GM21737 (cell line): Measurements from ENCODE around the gene POLA1.

Source experiments
- ATAC-seq: cut with Tn5 transposase; IDR thresholded peaks from one replicate; pipeline ENCODE4 v1.9.1; 2021; ENCODE audit warnings: mild to moderate bottlenecking, moderate library complexity; ENCODE audit not compliant: unreplicated experiment

The POLA1 gene

GRCh38 chrX:24694825-24695224 is 1.1 kb downstream of the POLA1 start:
- no peak for ATAC-seq

DNA sequence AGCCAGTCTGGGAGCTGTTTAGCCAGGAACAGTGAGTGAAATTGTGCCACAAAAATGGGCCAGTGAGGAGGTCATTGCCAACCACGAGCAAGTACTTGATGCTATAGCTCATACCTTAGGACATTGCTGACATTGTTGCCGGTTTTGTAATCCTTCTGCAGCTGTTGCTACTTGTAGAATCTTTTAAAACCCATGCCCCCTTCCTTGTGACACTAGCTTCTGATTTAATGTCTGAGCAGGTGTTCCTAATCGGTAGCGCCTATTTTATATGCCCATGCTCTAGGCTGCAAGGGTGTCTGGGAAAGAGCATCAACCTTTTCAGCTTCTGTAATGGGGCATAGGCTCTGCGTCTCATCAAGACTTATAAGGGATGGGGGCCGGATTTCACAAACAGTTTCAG is 2.6 kb downstream of the POLA1 start:
- ATAC-seq: no peak

DNA sequence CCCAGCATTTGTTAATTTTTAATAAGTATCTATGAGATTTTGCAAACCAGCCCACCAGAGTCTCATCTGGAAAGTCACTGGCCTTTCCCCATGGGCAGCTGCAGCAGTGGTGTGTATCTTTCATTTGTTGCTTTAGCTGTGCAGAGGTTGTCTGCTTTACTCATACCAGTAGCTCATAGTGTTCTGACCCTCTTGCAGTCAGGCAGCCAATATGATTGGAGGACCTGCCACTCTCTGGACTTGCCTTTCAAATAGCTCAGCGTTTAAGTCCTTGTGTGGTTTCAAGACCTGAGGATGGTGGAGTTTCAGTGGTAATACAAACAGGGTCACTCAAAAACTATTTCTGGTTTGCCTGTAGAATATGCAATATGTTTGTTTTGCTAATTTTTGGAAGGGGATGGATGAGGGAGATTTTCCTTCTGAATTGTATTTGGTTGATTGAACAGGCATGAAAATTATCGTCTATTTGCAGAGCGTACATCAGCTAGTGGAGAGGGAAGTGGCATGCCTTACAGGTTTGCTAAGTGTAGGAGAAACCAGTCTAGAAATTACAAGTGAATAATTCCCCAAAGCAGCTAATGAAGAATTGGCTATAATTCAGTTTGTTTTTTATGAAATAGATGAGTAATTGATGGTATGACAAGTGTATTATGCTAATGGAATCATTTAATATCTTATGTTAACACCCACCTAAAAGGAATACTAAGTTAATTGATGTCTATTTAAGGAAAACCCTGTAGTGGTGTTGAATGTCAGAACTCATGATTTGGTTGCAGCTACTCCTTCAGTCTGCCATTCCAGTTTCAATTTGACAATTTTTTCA is 8.9 kb downstream of the POLA1 start:
- peak; percentile 98 for ATAC-seq

DNA sequence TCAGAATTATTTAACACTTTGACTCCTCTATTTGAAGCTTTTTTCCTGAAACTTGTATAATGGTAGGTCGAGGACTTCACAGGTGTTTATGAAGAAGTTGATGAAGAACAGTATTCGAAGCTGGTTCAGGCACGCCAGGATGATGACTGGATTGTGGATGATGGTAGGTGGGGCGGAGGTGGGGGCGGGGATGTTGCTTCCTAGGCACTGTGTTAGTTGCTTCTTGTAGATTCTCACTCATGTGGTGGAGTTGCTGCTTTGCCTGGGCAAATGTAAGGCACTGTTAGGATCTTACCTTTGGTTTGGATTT is 9.4 kb downstream of the POLA1 start:
- ATAC-seq: no peak

DNA sequence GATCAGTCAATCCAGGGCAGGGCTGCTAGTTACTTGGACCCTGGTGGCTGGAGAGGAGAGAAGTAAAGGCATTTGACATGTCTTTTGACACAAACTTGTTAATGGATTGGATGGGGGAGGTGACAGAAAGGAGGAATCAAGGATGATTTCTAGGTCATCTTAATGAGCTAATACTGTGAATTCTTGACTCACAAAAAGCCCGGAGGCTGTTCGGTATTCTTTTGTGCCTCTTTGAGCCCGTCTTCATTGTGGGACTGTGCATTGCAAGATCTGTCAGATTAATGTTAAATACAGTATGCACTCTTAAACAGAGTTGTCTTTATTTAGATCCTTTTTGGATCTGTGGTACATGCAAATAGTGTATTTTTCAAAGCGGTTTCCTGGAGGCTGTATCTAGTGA is 25.1 kb downstream of the POLA1 start:
- ATAC-seq: no peak

DNA sequence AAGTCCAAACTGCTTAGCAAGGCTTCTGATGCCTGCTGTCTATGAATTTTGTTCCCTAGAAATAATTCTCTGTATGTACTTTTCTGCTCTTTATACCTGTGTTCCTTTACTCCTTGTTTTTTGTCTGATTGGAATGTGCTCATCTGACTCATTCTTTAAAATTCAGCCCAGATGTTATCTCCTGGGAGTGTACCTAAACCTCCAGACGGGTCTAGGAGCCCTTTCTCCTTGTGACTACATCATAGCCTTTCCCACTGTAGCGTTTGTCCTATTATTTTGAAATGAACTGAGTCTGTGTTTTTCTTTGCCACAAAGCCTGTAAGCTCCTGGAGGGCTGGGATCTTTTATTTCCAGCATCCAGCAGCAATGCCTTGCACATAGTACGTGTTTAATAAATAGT is 26.3 kb downstream of the POLA1 start:
- no peak for ATAC-seq

DNA sequence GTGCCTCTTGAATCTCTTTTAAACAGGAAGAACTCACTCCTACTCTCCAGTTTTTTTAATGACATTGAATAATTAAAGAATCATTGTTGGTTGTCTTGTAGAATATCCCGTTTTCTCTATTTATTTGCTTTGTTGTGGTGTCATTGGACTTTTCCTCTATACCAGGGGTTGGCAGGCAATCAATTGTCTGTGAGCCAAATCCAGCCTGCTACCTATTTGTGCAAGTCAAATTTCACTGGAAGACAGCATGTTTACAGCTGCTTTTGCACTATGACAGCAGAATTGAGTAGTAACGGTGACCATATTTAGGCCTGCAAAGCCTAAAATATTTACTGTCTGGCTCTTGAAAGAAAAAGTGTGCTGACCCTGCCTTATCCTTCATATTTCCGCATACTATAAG is 34.8 kb downstream of the POLA1 start:
- ATAC-seq: no peak

GRCh38 chrX:24732766-24733500 is 39.2 kb downstream of the POLA1 start:
- ATAC-seq: no peak

DNA sequence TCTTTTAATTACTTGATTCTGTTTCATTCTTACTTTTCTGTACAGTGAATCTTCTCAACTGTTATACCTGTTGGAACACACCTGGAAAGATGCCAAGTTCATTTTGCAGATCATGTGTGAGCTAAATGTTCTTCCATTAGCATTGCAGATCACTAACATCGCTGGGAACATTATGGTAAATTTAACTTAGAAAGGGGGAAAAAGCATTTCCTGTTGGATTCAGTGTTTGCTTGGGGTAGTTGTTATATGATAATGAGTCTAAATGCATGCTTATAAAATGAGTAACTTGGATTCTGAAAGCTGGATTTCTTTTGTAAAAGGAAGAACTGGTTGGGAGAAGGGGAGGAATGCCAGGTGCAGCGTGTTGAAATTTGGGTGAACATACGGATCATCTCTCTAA is 47.6 kb downstream of the POLA1 start:
- no peak for ATAC-seq

GRCh38 chrX:24748196-24748595 is 54.5 kb downstream of the POLA1 start:
- no peak for ATAC-seq

GRCh38 chrX:24759786-24760185 is 66.1 kb downstream of the POLA1 start:
- ATAC-seq: no peak

- no peak for ATAC-seq
These were observed 66.8 kb downstream of the POLA1 start for GRCh38 chrX:24760363-24761000.

DNA sequence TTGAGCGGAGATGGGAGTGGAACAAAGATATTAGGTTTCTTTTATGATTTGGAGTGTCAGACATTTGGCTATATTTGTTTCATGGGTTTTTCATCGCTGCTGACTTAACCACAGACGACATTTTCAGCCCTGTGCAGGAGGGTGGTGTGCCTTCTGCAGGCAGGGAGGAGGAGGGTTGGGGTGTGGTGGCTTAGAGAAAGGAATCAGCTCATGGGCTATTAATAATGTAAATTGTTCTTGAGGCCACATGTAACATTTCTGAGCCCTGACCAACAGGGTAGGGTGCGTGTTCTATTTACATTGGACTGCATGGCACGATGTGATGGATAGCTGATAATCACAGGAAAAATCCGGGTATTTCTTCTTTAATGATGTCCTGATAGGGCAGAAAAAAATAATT is 67.6 kb downstream of the POLA1 start:
- ATAC-seq: no peak

GRCh38 chrX:24763989-24764388 is 70.3 kb downstream of the POLA1 start:
- ATAC-seq: no peak

GRCh38 chrX:24767557-24767956 is 73.8 kb downstream of the POLA1 start:
- ATAC-seq: no peak

DNA sequence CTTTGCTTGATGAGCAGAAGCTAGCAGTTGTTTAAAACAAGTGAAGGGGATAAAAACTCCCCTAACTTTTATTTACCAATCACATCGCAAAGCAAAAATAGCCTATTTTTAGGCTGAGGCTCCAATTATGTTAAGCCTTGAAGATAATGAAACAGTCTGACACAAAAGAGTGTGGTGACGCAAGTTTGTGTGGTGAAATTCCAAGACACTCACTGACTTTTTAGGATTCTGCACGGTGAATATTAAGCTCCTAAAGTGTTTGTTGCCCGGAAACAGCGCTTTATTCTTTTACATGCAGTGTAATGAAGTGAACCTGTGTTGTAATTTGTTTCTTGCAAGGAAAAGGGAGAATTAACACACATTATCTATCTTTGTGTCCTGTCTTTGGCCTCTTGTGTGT is 74.8 kb downstream of the POLA1 start:
- no peak for ATAC-seq

- ATAC-seq: no peak
These were observed 80.9 kb downstream of the POLA1 start for GRCh38 chrX:24774650-24775049.

- ATAC-seq: no peak
These were observed 82.2 kb downstream of the POLA1 start for GRCh38 chrX:24775891-24776290.

- peak; percentile 97 for ATAC-seq
These were observed 83.9 kb downstream of the POLA1 start for GRCh38 chrX:24777660-24778059.

DNA sequence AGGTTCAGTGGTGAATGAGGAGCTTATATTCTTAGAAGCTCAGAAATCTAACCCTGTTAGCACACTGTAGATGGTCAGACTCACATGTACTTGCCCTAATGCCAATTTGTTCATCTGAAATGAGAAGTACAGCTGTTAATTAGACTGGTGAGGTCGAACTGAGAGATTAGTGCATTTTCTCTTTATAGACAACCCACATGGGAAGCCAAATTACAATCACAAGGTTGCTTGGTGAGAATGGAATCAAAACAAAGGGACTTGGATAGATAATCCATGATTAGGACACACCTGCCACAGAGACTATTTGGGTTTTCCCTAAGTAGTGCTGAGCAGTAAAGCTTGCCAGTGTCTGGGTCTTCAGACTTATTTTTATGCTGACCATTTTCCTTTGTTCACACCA is 88.3 kb downstream of the POLA1 start:
- no peak for ATAC-seq

GRCh38 chrX:24789047-24789446 is 95.3 kb downstream of the POLA1 start:
- ATAC-seq: no peak

- ATAC-seq: no peak
These were observed 96.4 kb downstream of the POLA1 start for GRCh38 chrX:24790166-24790565.
